NT2/D1 (cell line): ENCODE measurements around the gene CSTF1.

Experiments
- SUZ12 ChIP-seq: IDR thresholded peaks from 2 replicates; pipeline ENCODE4 v1.6.1; 2011; ENCODE audit not compliant: insufficient read length, insufficient read depth; ENCODE audit errors: extremely low read depth
- YY1 ChIP-seq: IDR thresholded peaks from 2 replicates; pipeline ENCODE4 v1.6.1; 2011; ENCODE audit not compliant: insufficient read length, insufficient read depth
- ZNF274 ChIP-seq: IDR thresholded peaks from 2 replicates; pipeline ENCODE4 v1.6.1; 2011; ENCODE audit warnings: mild to moderate bottlenecking, low read depth, low read length

GRCh38 chr20:56426026-56426425 lies 33.6 kb downstream of the CSTF1 start:
- TF ChIP-seq ZNF274, result no peak
- no peak for TF ChIP-seq SUZ12
- no peak for TF ChIP-seq YY1
